Astrocyte (in vitro differentiated cells and primary cell): ENCODE measurements around the gene LTBP3.
"Not testable (repeated sequence)": the region's sequence is repeated elsewhere in the genome, so short reads cannot be mapped to it uniquely, and the experiment has no call there.

Source experiments
- CTCF ChIP-seq: IDR thresholded peaks from 2 replicates; pipeline ENCODE4 v1.5.1; 2011; ENCODE audit warnings: low read depth, mild to moderate bottlenecking, inconsistent platforms, low read length, moderate library complexity; ENCODE audit not compliant: insufficient read depth
- EZH2 ChIP-seq: IDR thresholded peaks from 2 replicates; pipeline ENCODE4 v1.6.1; 2012; ENCODE audit warnings: mild to moderate bottlenecking, low read length, inconsistent platforms; ENCODE audit not compliant: insufficient read depth

DNA sequence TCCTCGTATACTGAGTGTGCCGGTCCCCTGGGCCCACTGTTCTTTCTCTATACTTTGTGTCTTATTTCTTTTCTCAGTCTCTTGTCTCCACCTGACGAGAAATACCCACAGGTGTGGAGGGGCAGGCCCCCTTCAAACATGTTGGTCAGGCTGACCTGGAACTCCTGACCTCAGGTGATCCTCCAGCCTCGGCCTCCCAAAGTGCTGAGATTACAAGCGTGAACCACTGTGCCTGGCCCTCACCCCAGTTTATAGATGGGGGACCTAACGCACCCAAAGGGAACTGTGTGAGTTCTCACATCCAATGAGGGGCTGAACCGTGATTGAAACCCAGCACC is 34.6 kb downstream of the LTBP3 start:
- TF ChIP-seq CTCF, EZH2: not testable (repeated sequence)
